GM12891 (cell line): ENCODE measurements around the gene UNC50.

Source experiments
- DNase-seq: peaks from one replicate; pipeline ENCODE4 v3.0.0; 2011; ENCODE audit warnings: low spot score; ENCODE audit not compliant: insufficient read length
- FAIRE-seq: peaks from 2 replicates; lab custom pipeline; 2011; peaks lifted over from hg19 to GRCh38; lab: Jason Lieb, UNC
- PAX5 ChIP-seq: IDR thresholded peaks from 2 replicates; pipeline ENCODE4 v1.6.1; 2011; ENCODE audit warnings: low read length, moderate library complexity, mild to moderate bottlenecking; ENCODE audit not compliant: insufficient read depth, severe bottlenecking
- POLR2A ChIP-seq: IDR thresholded peaks from 2 replicates; pipeline ENCODE4 v1.6.1; 2011; ENCODE audit warnings: low read depth, low read length, control low read depth
- POLR2AphosphoS5 ChIP-seq: IDR thresholded peaks from 2 replicates; pipeline ENCODE4 v1.6.1; 2011; ENCODE audit warnings: low read depth, low read length, control low read depth
- POU2F2 ChIP-seq: IDR thresholded peaks from 2 replicates; pipeline ENCODE4 v1.6.1; 2011; ENCODE audit warnings: low read depth, mild to moderate bottlenecking, control low read depth, low read length, moderate library complexity
- SPI1 ChIP-seq: IDR thresholded peaks from 2 replicates; pipeline ENCODE4 v1.6.1; 2011; ENCODE audit warnings: low read depth, low read length, control low read depth
- TAF1 ChIP-seq: IDR thresholded peaks from 2 replicates; pipeline ENCODE4 v1.6.1; 2011; ENCODE audit warnings: low read depth, low read length, control low read depth

UNC50 gene

DNA sequence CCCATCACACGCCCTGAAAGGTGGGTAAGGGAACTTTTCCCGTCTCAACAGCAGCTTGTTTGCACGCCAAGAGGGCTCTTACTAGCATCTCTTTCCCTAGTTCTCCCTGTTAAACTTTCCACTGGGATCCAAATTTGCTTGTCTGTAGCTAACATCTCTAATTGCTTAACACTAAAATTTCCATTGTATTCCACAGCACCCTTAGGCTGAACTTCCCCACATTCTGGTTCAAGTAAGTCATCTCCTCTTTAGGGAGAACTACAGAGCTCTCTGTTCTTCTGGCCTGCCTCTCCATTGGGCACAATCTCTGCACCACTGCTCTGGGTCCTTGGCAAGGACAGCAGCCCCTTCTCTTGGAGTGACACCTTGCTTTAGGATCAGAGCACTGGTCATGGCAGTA is 24.0 kb downstream of the UNC50 start:
- no peak for DNase-seq
- TF ChIP-seq SPI1 (no peak), TAF1 (no peak), POU2F2 (no peak)
- no peak for FAIRE-seq

- DNase-seq = no peak
- peak; percentile 33 for FAIRE-seq
- TF ChIP-seq SPI1 (no peak), POU2F2 (no peak), PAX5 (no peak)
Observed at GRCh38 chr2:98634406-98635092, 26.2 kb downstream of the UNC50 start.

DNA sequence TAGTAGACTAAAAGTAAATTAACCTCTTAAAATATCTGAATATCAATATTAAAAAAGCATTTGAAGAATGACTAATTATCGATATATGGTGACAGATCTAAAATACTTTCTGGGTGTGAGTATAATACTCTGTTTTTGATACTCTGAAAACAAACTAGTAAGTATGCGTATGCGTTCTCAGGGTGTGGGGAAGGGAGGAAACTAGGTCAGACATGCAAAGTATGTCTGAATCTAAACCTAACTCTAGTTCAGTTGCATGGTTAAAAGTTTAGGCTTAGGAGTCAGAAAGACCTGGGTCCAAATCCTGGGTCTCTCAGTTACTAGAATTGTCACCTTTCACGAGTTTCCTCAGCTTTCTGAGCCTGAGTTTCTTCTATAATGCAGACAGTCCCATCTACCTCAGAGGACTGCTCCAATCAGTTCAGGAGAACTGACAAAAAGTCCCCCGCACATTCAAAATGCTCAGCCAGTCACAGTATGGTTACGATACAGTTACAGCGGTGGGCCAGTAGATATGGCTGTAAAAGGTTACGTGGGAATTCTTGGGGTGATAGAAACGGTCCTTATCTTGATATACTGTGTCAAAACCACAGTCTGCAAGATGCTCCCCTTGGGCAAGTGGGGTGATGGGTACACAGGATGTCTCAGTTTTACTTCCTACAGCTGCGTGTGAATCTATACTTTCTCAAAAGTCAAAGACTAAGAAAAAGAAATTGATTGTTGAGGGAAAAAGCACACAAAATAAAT is 29.2 kb downstream of the UNC50 start:
- peak; percentile 36 for DNase-seq
- TF ChIP-seq PAX5 (no peak), POLR2AphosphoS5 (no peak), POU2F2 (no peak), TAF1 (no peak), SPI1 (no peak), POLR2A (no peak)
- peak; percentile 79 for FAIRE-seq

GRCh38 chr2:98643496-98644100 is 35.2 kb downstream of the UNC50 start:
- DNase-seq (no peak), FAIRE-seq (no peak)
- TF ChIP-seq SPI1 (peak; percentile 95), POLR2A (no peak)

GRCh38 chr2:98647636-98648035 is 39.2 kb downstream of the UNC50 start:
- peak; percentile 20 for FAIRE-seq
- TF ChIP-seq PAX5 (no peak), POU2F2 (no peak), POLR2AphosphoS5 (no peak), SPI1 (no peak), TAF1 (no peak), POLR2A (no peak)
- no peak for DNase-seq

- FAIRE-seq = no peak
- DNase-seq = no peak
- TF ChIP-seq POLR2AphosphoS5 (no peak), TAF1 (no peak), PAX5 (no peak), POU2F2 (no peak), SPI1 (no peak), POLR2A (no peak)
Observed at GRCh38 chr2:98648451-98648850, 40.1 kb downstream of the UNC50 start.

GRCh38 chr2:98649135-98649991 is 41.0 kb downstream of the UNC50 start:
- TF ChIP-seq POLR2A (no peak), TAF1 (no peak), POLR2AphosphoS5 (no peak), SPI1 (no peak), POU2F2 (no peak)
- peak; percentile 94 for FAIRE-seq
- no peak for DNase-seq

DNA sequence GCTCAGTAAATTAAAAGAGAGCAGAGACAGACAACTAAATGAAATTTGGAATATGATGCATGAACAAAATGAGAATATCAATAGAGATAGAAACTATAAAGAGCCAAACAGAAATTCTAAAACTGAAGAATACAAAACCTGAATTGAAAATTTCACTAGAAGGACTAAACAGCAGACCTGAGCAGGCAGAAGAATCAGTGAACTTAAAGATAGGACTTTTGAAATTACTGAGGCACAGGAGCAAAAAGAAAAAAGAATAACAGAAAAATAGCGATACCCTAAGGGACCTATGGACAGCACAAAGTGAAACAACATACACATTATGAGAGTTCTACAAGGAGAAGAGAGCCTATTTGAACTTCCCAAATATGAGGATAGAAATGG is 41.6 kb downstream of the UNC50 start:
- no peak for TF ChIP-seq TAF1
- no peak for TF ChIP-seq POU2F2
- TF ChIP-seq POLR2AphosphoS5 = no peak
- no peak for TF ChIP-seq SPI1
- TF ChIP-seq POLR2A = no peak
- TF ChIP-seq PAX5 = no peak
- DNase-seq (no peak), FAIRE-seq (no peak)

DNA sequence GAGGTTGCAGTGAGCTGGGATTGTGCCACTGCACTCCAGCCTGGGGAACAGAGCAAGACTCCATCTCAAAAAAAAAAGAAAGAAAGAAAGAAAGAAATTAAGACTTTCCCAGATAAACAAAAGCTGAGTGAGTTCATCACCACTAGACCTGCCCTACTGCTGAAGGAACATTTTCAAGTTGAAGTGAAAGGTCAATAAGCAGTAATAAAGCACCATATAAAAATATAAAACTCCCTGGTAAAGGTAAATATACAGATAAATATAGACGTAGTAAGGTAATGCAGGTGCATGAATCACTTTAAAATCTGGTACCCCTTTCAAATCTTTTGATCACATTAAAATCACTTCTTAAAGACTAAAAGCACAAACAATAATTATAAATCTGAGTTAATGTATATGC is 42.6 kb downstream of the UNC50 start:
- DNase-seq (no peak), FAIRE-seq (no peak)
- TF ChIP-seq TAF1 (no peak), POLR2AphosphoS5 (no peak), PAX5 (no peak), POLR2A (no peak), SPI1 (no peak), POU2F2 (no peak)
